A673 (cell line): ENCODE data around the gene P3R3URF. TPM values are rescaled to one million over a fixed set of nuclear protein-coding genes. Genes with fewer than 3 reads are reported as not detected.

Experiments used
- BruUV-seq: library from RNA; stranded (reverse); fragments of 400-500 nt; replicated peaks from 2 replicates; lab custom pipeline; 2021; lab: Mats Ljungman, UMichigan
- CTCF ChIA-PET: fragments of 300-600 bp; sonication (Branson Sonifier 250); formaldehyde crosslinking; loops from one replicate; lab custom pipeline; 2022; ENCODE audit warnings: antibody characterized with exemption; lab: Charles Lee
- POLR2A ChIA-PET: fragments of 300-600 bp; sonication (Branson Sonifier 250); formaldehyde crosslinking; loops from one replicate; lab custom pipeline; 2022; ENCODE audit warnings: antibody characterized with exemption; ENCODE audit not compliant: low non-redundant PET; lab: Charles Lee
- DNase-seq: peaks from one replicate; pipeline ENCODE4 v3.0.0-alpha.2; 2015; ENCODE audit warnings: low spot score
- H3K27ac ChIP-seq: fragments of 200-600 bp; sonication (generic); 2 replicates; pipeline ENCODE4 v1.5.1; 2016; ENCODE audit warnings: mixed run types, low read depth, mild to moderate bottlenecking, mixed read lengths, antibody characterized with exemption, low read length; ENCODE audit not compliant: poor library complexity, severe bottlenecking
- H3K27me3 ChIP-seq: fragments of 200-600 bp; sonication (generic); replicated peaks from 2 replicates; pipeline ENCODE4 v1.6.1; 2017; ENCODE audit warnings: mixed run types, low read depth, mild to moderate bottlenecking, mixed read lengths, antibody characterized with exemption, low read length; ENCODE audit not compliant: insufficient read depth, poor library complexity
- H3K36me3 ChIP-seq: fragments of 200-600 bp; sonication (generic); 2 replicates; pipeline ENCODE4 v1.6.1; 2016; ENCODE audit warnings: mixed run types, mild to moderate bottlenecking, mixed read lengths, antibody characterized with exemption, low read length; ENCODE audit not compliant: insufficient read depth, poor library complexity, severe bottlenecking
- H3K4me1 ChIP-seq: fragments of 200-600 bp; sonication (generic); 2 replicates; pipeline ENCODE4 v1.6.1; 2017; ENCODE audit warnings: mixed run types, mild to moderate bottlenecking, mixed read lengths, antibody characterized with exemption, low read length; ENCODE audit not compliant: insufficient read depth, poor library complexity, severe bottlenecking
- H3K4me3 ChIP-seq: fragments of 200-600 bp; sonication (generic); 2 replicates; pipeline ENCODE4 v1.5.1; 2016; ENCODE audit warnings: low read depth, mixed run types, mild to moderate bottlenecking, mixed read lengths, low read length; ENCODE audit not compliant: poor library complexity, severe bottlenecking
- H3K9me3 ChIP-seq: fragments of 200-600 bp; sonication (generic); 2 replicates; pipeline ENCODE4 v1.6.1; 2016; ENCODE audit warnings: mixed run types, low read depth, mild to moderate bottlenecking, mixed read lengths, antibody characterized with exemption, low read length; ENCODE audit not compliant: poor library complexity, severe bottlenecking
- EZH2 ChIP-seq: fragments of 200-600 bp; sonication (generic); IDR thresholded peaks from 2 replicates; pipeline ENCODE4 v1.6.1; 2017; ENCODE audit warnings: borderline replicate concordance, low read depth, mild to moderate bottlenecking, mixed read lengths, antibody characterized with exemption, low read length; ENCODE audit not compliant: poor library complexity, severe bottlenecking
- intact Hi-C: fragments of 100-400 bp; cut with micrococcal nuclease; formaldehyde crosslinking; loops from one replicate; pipeline ENCODE4 v1.10.0; 2022; ENCODE audit not compliant: unreplicated experiment
- total RNA-seq: library from RNA; stranded (reverse); gene quantifications from 2 replicates; pipeline ENCODE4 v1.2.3, GENCODE V29; 2021
- TF ChIP-seq, protein P1 (sequence below): fragments of 300-800, 200-600 bp; sonication (generic); conservative IDR thresholded peaks from 2 replicates; pipeline ENCODE4 v1.5.1; 2017; ENCODE audit warnings: low read depth, mild to moderate bottlenecking, antibody characterized with exemption, low read length, moderate library complexity, mixed read lengths

P3R3URF gene
- total RNA-seq, 1 experiment from 2014 or later: not detected

DNA sequence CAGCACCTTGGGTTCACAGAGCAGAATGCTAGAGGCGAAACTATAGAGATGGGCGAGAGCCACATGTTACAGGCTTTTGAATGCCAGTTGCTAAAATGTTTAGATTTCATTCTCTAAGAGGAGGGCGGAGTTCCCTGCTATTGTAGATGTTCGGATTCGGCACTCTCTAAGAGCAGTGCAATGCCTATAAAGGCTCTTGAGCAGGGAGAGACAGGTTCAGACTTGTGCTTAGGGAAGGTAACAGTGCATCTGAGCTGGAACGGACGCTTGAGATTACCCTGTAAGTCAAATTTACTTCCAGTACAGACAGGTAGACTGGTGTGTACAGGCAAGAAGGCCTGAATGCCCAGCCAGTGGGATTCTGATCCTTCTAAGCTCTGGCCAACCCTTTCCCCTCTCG is 42.2 kb upstream of the P3R3URF start:
- Histone ChIP-seq H3K27me3 (no peaks in the 10 kb centered on the region), H3K4me1 (no peaks in the 10 kb centered on the region), H3K9me3 (no peaks in the 10 kb centered on the region), H3K4me3 (no peak overlapping the region), H3K27ac (no peak overlapping the region), H3K36me3 (no peaks in the 10 kb centered on the region)
- POLR2A ChIA-PET: no interaction called here
- DNase-seq: no peak
- intact Hi-C loops: no loop called here
- no peak for TF ChIP-seq EZH2
- TF ChIP-seq, protein P1, sequence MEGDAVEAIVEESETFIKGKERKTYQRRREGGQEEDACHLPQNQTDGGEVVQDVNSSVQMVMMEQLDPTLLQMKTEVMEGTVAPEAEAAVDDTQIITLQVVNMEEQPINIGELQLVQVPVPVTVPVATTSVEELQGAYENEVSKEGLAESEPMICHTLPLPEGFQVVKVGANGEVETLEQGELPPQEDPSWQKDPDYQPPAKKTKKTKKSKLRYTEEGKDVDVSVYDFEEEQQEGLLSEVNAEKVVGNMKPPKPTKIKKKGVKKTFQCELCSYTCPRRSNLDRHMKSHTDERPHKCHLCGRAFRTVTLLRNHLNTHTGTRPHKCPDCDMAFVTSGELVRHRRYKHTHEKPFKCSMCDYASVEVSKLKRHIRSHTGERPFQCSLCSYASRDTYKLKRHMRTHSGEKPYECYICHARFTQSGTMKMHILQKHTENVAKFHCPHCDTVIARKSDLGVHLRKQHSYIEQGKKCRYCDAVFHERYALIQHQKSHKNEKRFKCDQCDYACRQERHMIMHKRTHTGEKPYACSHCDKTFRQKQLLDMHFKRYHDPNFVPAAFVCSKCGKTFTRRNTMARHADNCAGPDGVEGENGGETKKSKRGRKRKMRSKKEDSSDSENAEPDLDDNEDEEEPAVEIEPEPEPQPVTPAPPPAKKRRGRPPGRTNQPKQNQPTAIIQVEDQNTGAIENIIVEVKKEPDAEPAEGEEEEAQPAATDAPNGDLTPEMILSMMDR: no peak
- CTCF ChIA-PET: no interaction called here
- no TSS peak for BruUV-seq

DNA sequence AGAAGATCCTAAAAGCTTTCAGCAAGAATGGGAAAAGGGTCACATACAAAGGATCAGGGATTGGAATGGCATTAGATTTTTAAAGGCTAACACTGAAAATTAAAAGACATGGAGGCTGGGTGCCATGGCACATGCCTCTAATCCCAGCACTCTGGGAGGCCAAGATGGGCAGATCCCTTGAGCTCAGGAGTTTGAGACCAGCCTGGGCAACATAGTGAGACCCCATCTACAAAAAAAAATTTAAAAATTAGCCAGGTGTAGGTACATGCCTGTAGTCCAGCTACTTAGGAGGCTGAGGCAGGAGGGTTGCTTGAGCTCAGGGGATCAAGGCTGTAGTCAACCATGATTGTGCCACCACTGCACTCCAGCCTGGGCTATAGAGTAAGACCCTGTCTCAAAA is 39.2 kb upstream of the P3R3URF start:
- TF ChIP-seq EZH2: no peak
- TF ChIP-seq, protein P1: no peak
- H3K9me3 ChIP-seq: no peaks in the 10 kb centered on the region
- H3K27ac ChIP-seq: no peak overlapping the region
- no peaks in the 10 kb centered on the region for H3K4me1 ChIP-seq
- intact Hi-C loops: no loop called here
- POLR2A ChIA-PET: no interaction called here
- H3K27me3 ChIP-seq: no peaks in the 10 kb centered on the region
- CTCF ChIA-PET: interaction anchor here (0.6 kb wide), 1 partner anchor 15 kb away, joined by 5 read pairs; no protein-coding TSS in a partner anchor
- no peak for DNase-seq
- H3K36me3 ChIP-seq: no peaks in the 10 kb centered on the region
- no peak overlapping the region for H3K4me3 ChIP-seq
- BruUV-seq: no TSS peak

DNA sequence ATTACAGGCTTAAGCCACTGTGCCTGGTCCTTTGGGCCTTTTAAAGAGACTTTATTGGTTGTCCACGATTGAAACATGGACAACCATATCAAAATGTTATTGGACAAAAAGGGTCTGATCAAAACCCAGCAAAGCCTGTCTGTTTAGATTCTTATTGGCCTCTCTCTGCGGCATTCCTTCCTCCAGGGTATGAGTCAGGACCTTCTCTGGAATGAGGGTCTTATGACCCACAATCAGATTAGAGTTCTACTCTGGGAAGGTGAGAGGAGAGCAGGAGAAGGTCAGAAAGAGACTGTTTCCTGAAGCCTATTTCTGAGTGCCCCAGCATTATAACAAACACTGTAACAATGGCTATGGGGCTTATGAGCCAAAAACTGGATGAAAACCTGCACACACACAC is 34.8 kb upstream of the P3R3URF start:
- ChIA-PET CTCF (no interaction called here), POLR2A (no interaction called here)
- Histone ChIP-seq H3K36me3 (no peaks in the 10 kb centered on the region), H3K4me3 (no peak overlapping the region), H3K4me1 (no peaks in the 10 kb centered on the region), H3K9me3 (no peaks in the 10 kb centered on the region), H3K27ac (no peak overlapping the region), H3K27me3 (no peaks in the 10 kb centered on the region)
- no peak for TF ChIP-seq EZH2
- TF ChIP-seq, protein P1: no peak
- BruUV-seq: no TSS peak
- intact Hi-C loops: no loop called here
- DNase-seq: no peak
